Esophagus muscularis mucosa (tissue), 4 donors: Measurements from ENCODE around the gene MRPL23. TPM values are rescaled to one million over a fixed set of nuclear protein-coding genes. Genes with fewer than 3 reads are reported as not detected.

Experiments used
- DNase-seq: peaks from one replicate; pipeline ENCODE4 v3.0.0-alpha.2; 2017; ENCODE audit errors: extremely low spot score
- H3K27ac ChIP-seq, 4 donors: fragments of 200-600 bp; sonication (generic); replicated peaks in 1 of 4; 1 replicate in 3 of 4; 2 replicates in 1 of 4; pipeline ENCODE4 v1.5.1; 2016 to 2019; ENCODE audit warnings: mild to moderate bottlenecking in 1 of 4
- H3K27me3 ChIP-seq, 4 donors: fragments of 200-600 bp; sonication (generic); one replicate each; pipeline versions ENCODE4 v1.5.1 to v1.6.0; 2016 to 2019
- H3K36me3 ChIP-seq, 4 donors: fragments of 200-600 bp; sonication (generic); one replicate each; pipeline ENCODE4 v1.5.1; 2016 to 2019
- H3K4me1 ChIP-seq, 4 donors: fragments of 200-600 bp; sonication (generic); one replicate each; pipeline ENCODE4 v1.5.1; 2016 to 2019
- H3K4me3 ChIP-seq, 4 donors: fragments of 200-600 bp; sonication (generic); 1 replicate in 2 of 4; 2 replicates in 2 of 4; pipeline ENCODE4 v1.5.1; 2016 to 2019; ENCODE audit warnings: mild to moderate bottlenecking in 4 of 4, moderate library complexity in 1 of 4
- H3K9me3 ChIP-seq, 4 donors: fragments of 200-600 bp; sonication (generic); 1 replicate in 3 of 4; 2 replicates in 1 of 4; pipeline ENCODE4 v1.5.1; 2016 to 2019
- EP300 ChIP-seq: sonication (generic); formaldehyde crosslinking; IDR thresholded peaks from one replicate; pipeline ENCODE4 v1.6.1; 2017; ENCODE audit warnings: antibody characterized with exemption
- POLR2A ChIP-seq: fragments of 450-650 bp; IDR thresholded peaks from one replicate; pipeline ENCODE4 v1.6.1; 2017; ENCODE audit warnings: antibody characterized with exemption, moderate library complexity, mild to moderate bottlenecking, low read depth
- POLR2AphosphoS5 ChIP-seq, 2 donors: sonication (generic); formaldehyde crosslinking; IDR thresholded peaks; one replicate each; pipeline ENCODE4 v1.6.1; 2017; ENCODE audit warnings: antibody characterized with exemption in 2 of 2
- WGBS: methylation state at CpG from one replicate; pipeline ENCODE4 v1.1.5; 2018; 5-methylcytosine and 5-hydroxymethylcytosine counted together
- intact Hi-C: fragments of 100-400 bp; cut with DNase I; formaldehyde crosslinking; loops from one replicate; pipeline ENCODE4 v1.15.1; 2023
- total RNA-seq, 4 donors: library from RNA; depleted of rRNA; stranded (reverse); fragments of >200 nt; gene quantifications; one replicate each; pipeline versions ENCODE4 v1.1.0 to v1.2.1, GENCODE V29; 2016
- TF ChIP-seq, protein P1 (sequence below), 3 experiments: fragments of 200-600 bp in 2 of 3; fragments of 450-650 bp in 1 of 3; sonication (generic) in 2 of 3; IDR thresholded peaks; one replicate each; pipeline ENCODE4 v1.5.1; 2017 to 2019; ENCODE audit warnings: antibody characterized with exemption in 3 of 3, mild to moderate bottlenecking in 2 of 3, moderate library complexity in 1 of 3

The MRPL23 gene
- total RNA-seq, 4 donors from 2014 or later = 82.0 to 153 (median 92.4) TPM

DNA sequence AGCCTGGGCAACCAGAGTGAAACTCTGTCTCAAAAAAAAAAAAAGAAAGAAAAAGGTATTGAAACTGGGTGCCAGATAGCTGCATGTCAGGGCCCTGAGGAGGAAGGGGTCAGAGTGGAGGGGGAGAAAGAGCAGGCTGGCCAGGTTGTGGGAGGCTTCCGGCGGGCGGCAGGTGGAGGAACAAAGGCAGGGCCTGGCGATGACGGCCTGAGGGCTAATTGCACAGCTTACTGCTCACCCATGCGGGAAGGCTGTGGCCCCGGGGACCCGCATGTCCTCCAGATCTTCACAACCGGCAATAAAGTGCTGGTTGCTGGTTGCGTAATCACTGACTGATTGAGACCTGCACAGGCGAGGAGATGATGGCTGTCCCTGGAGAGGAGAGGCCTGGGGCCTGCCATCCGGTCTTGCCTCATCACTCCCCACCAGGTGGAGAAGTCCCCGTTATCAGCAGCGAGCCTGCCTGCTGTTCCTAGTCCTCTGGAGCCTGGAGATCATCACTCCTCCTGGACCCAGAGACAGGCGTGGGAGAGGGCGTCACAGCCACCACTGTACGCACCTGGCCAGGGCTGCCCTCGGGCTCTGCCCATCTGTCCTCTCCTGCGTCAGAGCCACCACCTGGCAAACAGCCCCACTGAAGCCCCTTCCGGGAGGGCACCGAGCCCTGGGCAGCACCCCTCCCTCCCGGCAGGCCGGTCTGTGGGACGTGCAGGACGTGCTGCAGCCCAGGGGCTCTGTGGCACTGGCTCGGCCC is 31.8 kb downstream of the MRPL23 start:
- no peaks in the 10 kb centered on the region for H3K27me3 ChIP-seq
- intact Hi-C loops = no loop called here
- no peak overlapping the region for H3K4me3 ChIP-seq
- no peak overlapping the region for H3K27ac ChIP-seq
- DNase-seq = no peak
- TF ChIP-seq, protein P1, sequence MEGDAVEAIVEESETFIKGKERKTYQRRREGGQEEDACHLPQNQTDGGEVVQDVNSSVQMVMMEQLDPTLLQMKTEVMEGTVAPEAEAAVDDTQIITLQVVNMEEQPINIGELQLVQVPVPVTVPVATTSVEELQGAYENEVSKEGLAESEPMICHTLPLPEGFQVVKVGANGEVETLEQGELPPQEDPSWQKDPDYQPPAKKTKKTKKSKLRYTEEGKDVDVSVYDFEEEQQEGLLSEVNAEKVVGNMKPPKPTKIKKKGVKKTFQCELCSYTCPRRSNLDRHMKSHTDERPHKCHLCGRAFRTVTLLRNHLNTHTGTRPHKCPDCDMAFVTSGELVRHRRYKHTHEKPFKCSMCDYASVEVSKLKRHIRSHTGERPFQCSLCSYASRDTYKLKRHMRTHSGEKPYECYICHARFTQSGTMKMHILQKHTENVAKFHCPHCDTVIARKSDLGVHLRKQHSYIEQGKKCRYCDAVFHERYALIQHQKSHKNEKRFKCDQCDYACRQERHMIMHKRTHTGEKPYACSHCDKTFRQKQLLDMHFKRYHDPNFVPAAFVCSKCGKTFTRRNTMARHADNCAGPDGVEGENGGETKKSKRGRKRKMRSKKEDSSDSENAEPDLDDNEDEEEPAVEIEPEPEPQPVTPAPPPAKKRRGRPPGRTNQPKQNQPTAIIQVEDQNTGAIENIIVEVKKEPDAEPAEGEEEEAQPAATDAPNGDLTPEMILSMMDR (IDR thresholded peaks at IDR 0.05) = no peak
- no peak for TF ChIP-seq POLR2AphosphoS5 (IDR thresholded peaks at IDR 0.05)
- no peak for TF ChIP-seq POLR2A
- no peak for TF ChIP-seq EP300
- no CpG with 5 or more reads among the region's 26 CpGs for WGBS
- no peaks in the 10 kb centered on the region for H3K36me3 ChIP-seq
- H3K4me1 ChIP-seq = no peaks in the 10 kb centered on the region
- H3K9me3 ChIP-seq = no peaks in the 10 kb centered on the region

DNA sequence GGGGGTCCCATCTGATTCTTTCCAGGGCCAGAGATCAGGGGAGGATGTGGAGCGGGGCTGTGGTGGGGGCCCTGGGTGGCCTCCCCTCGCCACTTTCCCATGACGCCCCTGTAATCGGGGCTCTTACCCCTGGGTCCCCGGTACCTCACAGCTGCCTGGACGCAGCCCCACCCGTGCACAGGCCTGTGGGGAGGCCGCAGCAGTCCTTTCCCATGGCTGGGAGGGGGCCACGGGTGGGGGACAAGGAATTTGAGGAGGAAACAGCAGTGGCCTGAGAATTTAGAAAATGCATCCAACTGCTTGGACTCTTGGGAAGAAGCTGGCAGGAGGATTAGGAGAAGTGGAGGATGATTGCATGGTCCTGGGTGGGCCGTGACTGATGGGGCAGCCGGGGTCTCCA is 32.5 kb downstream of the MRPL23 start:
- H3K36me3 ChIP-seq = no peaks in the 10 kb centered on the region
- H3K4me1 ChIP-seq = no peaks in the 10 kb centered on the region
- H3K4me3 ChIP-seq = no peak overlapping the region
- DNase-seq = no peak
- no peaks in the 10 kb centered on the region for H3K27me3 ChIP-seq
- H3K9me3 ChIP-seq = no peaks in the 10 kb centered on the region
- intact Hi-C loops = no loop called here
- H3K27ac ChIP-seq = no peak overlapping the region
- TF ChIP-seq POLR2AphosphoS5 (IDR thresholded peaks at IDR 0.05) = no peak
- no peak for TF ChIP-seq POLR2A
- no peak for TF ChIP-seq EP300
- TF ChIP-seq, protein P1 (IDR thresholded peaks at IDR 0.05) = no peak
- no CpG with 5 or more reads among the region's 11 CpGs for WGBS

DNA sequence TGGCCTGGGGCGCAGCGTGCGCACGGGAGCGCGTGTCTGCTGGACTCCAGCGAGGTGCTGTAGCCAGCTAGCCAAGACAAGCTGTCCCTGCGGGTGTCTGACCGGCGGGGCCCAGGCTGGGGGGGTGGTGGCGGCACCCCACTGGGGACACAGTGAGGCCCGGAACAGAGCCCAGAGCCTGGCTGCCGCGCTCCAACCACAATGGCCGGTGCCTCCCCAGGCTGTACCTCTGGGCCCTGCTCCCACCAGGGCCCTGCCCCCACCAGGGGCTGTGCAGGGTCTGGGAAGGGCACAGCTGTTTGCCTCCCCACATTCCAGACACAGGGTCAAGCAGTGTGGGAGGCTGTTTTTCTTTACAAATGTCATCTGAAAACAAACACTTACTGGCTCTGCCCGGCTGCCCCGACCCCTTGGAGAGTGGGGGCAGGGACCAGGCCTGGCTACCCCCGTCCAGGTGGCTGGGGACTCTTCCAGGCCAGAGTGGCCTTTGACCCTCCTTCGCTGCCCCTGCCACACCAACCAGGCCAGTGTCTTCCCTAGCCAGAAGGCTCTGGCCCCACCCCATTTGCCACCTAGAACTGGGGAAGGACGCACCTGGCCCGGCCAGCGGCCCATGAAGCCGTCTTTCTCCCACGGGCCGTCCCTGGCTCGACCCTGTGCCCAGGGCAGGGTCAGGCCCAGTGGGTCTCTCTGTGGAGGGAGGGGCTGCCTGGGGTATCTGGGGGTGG is 35.9 kb downstream of the MRPL23 start:
- no CpG with 5 or more reads among the region's 26 CpGs for WGBS
- H3K4me3 ChIP-seq = no peak overlapping the region
- H3K36me3 ChIP-seq = no peaks in the 10 kb centered on the region
- no peaks in the 10 kb centered on the region for H3K4me1 ChIP-seq
- TF ChIP-seq, protein P1 (IDR thresholded peaks at IDR 0.05) = no peak
- TF ChIP-seq POLR2A (no peak), POLR2AphosphoS5 (IDR thresholded peaks at IDR 0.05) (no peak), EP300 (no peak)
- H3K27ac ChIP-seq = no peak overlapping the region
- no peaks in the 10 kb centered on the region for H3K9me3 ChIP-seq
- no peak for DNase-seq
- intact Hi-C loops = no loop called here
- H3K27me3 ChIP-seq = no peaks in the 10 kb centered on the region

DNA sequence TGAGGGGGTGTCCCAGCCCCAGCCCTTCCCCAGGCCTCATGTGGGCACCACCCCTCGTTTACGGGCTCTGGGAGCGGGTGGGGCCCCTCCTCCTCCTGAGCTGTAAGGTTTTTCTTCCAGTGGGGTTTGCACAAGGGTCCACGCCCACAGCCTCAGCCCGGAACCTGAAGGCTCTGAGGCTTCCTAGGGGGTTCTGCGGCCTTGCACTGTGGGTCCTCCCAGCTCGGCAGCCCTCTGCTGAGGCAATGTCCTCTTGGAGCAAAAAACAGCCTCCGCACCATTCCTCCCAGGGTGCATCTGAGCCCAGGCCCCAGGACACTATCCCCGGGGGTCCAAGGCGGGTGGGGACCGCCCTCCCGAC is 36.4 kb downstream of the MRPL23 start:
- Histone ChIP-seq H3K9me3 (no peaks in the 10 kb centered on the region), H3K36me3 (no peaks in the 10 kb centered on the region), H3K4me1 (no peaks in the 10 kb centered on the region), H3K4me3 (no peak overlapping the region), H3K27me3 (no peaks in the 10 kb centered on the region), H3K27ac (no peak overlapping the region)
- intact Hi-C loops = no loop called here
- no peak for DNase-seq
- WGBS = no CpG with 5 or more reads among the region's 12 CpGs
- TF ChIP-seq, protein P1 (IDR thresholded peaks at IDR 0.05) = no peak
- TF ChIP-seq EP300 (no peak), POLR2A (no peak), POLR2AphosphoS5 (IDR thresholded peaks at IDR 0.05) (no peak)
